Caco-2 (cell line): ENCODE results near the gene SULT1C2. TPM values are rescaled to one million over a fixed set of nuclear protein-coding genes. Genes with fewer than 3 reads are reported as not detected.

Experiments
- BruUV-seq: library from RNA; stranded (reverse); fragments of 400-500 nt; replicated peaks from 2 replicates; lab custom pipeline; 2021; lab: Mats Ljungman, UMichigan
- CTCF ChIA-PET: fragments of 300-600 bp; sonication (Branson Sonifier 250); formaldehyde crosslinking; loops from one replicate; lab custom pipeline; 2022; ENCODE audit warnings: antibody characterized with exemption; lab: Charles Lee
- POLR2A ChIA-PET: fragments of 300-600 bp; sonication (Branson Sonifier 250); formaldehyde crosslinking; loops from one replicate; lab custom pipeline; 2022; ENCODE audit warnings: antibody characterized with exemption; lab: Charles Lee
- DNase-seq, 2 experiments: peaks; one replicate each; pipeline versions ENCODE4 v3.0.0 to v3.0.0-alpha.2; 2020 to 2022
- H3K27me3 ChIP-seq: replicated peaks from 2 replicates; pipeline ENCODE4 v1.6.0; 2011; ENCODE audit warnings: low read length; ENCODE audit not compliant: control insufficient read depth, insufficient read depth
- H3K36me3 ChIP-seq: 2 replicates; pipeline ENCODE4 v1.5.1; 2011; ENCODE audit warnings: low read length; ENCODE audit not compliant: control insufficient read depth, insufficient read depth
- H3K4me1 ChIP-seq: fragments of 250-450 bp; sonication (Bioruptor Pico); 2 replicates; pipeline ENCODE4 v1.5.1; 2020; ENCODE audit warnings: mild to moderate bottlenecking
- H3K4me3 ChIP-seq: 2 replicates; pipeline ENCODE4 v1.5.1; 2011; ENCODE audit warnings: low read depth, mild to moderate bottlenecking, control low read depth, low read length
- H3K9me3 ChIP-seq: fragments of 250-450 bp; sonication (Bioruptor Pico); 2 replicates; pipeline ENCODE4 v1.5.1; 2020; ENCODE audit warnings: mild to moderate bottlenecking, moderate library complexity
- H3K27ac Mint-ChIP-seq: one replicate; pipeline ENCODE4 v1.8.0; 2022; ENCODE audit warnings: mixed read lengths; ENCODE audit not compliant: unreplicated experiment
- H3K27me3 Mint-ChIP-seq: one replicate; pipeline ENCODE4 v1.8.0; 2022; ENCODE audit warnings: mixed read lengths; ENCODE audit not compliant: insufficient read depth, unreplicated experiment
- H3K36me3 Mint-ChIP-seq: one replicate; pipeline ENCODE4 v1.8.0; 2022; ENCODE audit warnings: mild to moderate bottlenecking, mixed read lengths; ENCODE audit not compliant: insufficient read depth, unreplicated experiment
- H3K4me1 Mint-ChIP-seq: one replicate; pipeline ENCODE4 v1.8.0; 2022; ENCODE audit warnings: low read depth, mixed read lengths; ENCODE audit not compliant: unreplicated experiment
- H3K4me3 Mint-ChIP-seq: one replicate; pipeline ENCODE4 v1.8.0; 2022; ENCODE audit warnings: mild to moderate bottlenecking, moderate library complexity, mixed read lengths; ENCODE audit not compliant: unreplicated experiment
- H3K9me3 Mint-ChIP-seq: one replicate; pipeline ENCODE4 v1.8.0; 2022; ENCODE audit warnings: mixed read lengths; ENCODE audit not compliant: unreplicated experiment
- intact Hi-C: fragments of 100-400 bp; cut with micrococcal nuclease; formaldehyde crosslinking; loops from one replicate; pipeline ENCODE4 v1.10.0; 2022; ENCODE audit not compliant: unreplicated experiment
- total RNA-seq: library from RNA; stranded (reverse); gene quantifications from 2 replicates; pipeline ENCODE4 v1.2.3, GENCODE V29; 2022
- TF ChIP-seq, protein P1 (sequence below), 2 experiments: fragments of 200-600 bp in 1 of 2; IDR thresholded peaks; 1 replicate in 1 of 2; 2 replicates in 1 of 2; pipeline versions ENCODE4 v1.5.1 to v1.8.0; 2011 to 2022; ENCODE audit warnings: antibody characterized with exemption in 1 of 2, control low read depth in 1 of 2, inconsistent platforms in 1 of 2, low read depth in 1 of 2, low read length in 1 of 2, mild to moderate bottlenecking in 1 of 2, moderate library complexity in 1 of 2; ENCODE audit not compliant: insufficient read depth in 1 of 2, severe bottlenecking in 1 of 2, unreplicated experiment in 1 of 2

SULT1C2 gene
- total RNA-seq, 1 experiment from 2014 or later, result 0.86 TPM

DNA sequence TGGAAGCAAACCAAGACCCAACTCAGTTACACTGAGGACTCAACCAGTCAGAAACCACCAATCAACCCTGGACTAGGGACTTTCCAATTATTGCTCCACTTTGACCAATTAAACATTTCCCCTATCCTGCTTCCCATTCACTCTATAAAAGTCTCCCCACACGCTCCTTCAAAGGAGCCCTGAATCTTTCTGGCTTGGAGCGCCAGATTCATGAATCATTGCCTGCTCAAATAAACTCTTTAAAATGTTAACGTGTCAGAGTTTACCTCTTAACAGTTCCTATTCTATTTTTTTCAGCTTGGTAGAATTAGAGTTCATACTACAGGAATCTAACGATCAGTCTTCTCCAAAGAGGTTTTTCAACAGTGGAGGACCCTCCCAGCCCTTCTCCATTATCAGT lies 20.7 kb upstream of the SULT1C2 start:
- no peaks in the 10 kb centered on the region; the same call in 1 of the 2 replicates for H3K36me3 ChIP-seq
- ChIA-PET CTCF (no interaction called here), POLR2A (no interaction called here)
- Mint-ChIP-seq H3K9me3 (peaks cover 20% of the 10 kb centered on the region), H3K27ac (no peak overlapping the region), H3K4me3 (no peak overlapping the region), H3K27me3 (no peaks in the 10 kb centered on the region), H3K36me3 (no peaks in the 10 kb centered on the region), H3K4me1 (peaks cover 40% of the 10 kb centered on the region)
- no peak overlapping the region for H3K4me3 ChIP-seq
- intact Hi-C loops, result no loop called here
- no TSS peak for BruUV-seq
- H3K27me3 ChIP-seq, result no peaks in the 10 kb centered on the region
- no peak for DNase-seq
- H3K4me1 ChIP-seq, result peaks cover 15% of the 10 kb centered on the region
- TF ChIP-seq, protein P1, sequence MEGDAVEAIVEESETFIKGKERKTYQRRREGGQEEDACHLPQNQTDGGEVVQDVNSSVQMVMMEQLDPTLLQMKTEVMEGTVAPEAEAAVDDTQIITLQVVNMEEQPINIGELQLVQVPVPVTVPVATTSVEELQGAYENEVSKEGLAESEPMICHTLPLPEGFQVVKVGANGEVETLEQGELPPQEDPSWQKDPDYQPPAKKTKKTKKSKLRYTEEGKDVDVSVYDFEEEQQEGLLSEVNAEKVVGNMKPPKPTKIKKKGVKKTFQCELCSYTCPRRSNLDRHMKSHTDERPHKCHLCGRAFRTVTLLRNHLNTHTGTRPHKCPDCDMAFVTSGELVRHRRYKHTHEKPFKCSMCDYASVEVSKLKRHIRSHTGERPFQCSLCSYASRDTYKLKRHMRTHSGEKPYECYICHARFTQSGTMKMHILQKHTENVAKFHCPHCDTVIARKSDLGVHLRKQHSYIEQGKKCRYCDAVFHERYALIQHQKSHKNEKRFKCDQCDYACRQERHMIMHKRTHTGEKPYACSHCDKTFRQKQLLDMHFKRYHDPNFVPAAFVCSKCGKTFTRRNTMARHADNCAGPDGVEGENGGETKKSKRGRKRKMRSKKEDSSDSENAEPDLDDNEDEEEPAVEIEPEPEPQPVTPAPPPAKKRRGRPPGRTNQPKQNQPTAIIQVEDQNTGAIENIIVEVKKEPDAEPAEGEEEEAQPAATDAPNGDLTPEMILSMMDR (IDR thresholded peaks at IDR 0.05; ENCODE audit: insufficient read depth in 1 of 2, low read depth in 1 of 2, low read length in 1 of 2, severe bottlenecking in 1 of 2, unreplicated experiment in 1 of 2), result no peak
- H3K9me3 ChIP-seq, result no peaks in the 10 kb centered on the region

DNA sequence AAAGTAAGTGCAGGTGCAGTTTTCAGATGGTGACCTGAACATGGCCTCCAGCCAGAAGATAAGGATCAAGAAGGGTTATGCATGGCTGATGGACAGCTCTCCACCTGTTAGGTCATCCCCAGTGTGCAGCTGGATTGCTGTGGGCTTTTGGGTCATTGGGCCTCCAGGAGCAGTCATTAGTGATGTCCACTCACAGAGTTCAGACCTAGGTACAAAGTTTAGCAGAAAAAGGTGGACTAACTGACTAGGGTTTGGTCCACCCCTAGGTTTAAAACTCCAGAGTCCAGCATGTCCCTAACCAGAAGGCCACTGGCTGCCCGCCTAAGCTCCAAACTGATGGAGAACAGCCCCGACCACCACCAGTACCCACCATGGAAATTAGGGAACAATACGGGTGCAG lies 18.3 kb upstream of the SULT1C2 start:
- Histone ChIP-seq H3K4me3 (no peak overlapping the region), H3K4me1 (peaks cover 15% of the 10 kb centered on the region), H3K9me3 (no peaks in the 10 kb centered on the region), H3K27me3 (no peaks in the 10 kb centered on the region), H3K36me3 (no peaks in the 10 kb centered on the region; the same call in 1 of the 2 replicates)
- no peak for DNase-seq
- intact Hi-C loops, result no loop called here
- Mint-ChIP-seq H3K27ac (no peak overlapping the region), H3K4me3 (no peak overlapping the region), H3K27me3 (no peaks in the 10 kb centered on the region), H3K9me3 (peaks cover 16% of the 10 kb centered on the region), H3K4me1 (peaks cover 27% of the 10 kb centered on the region), H3K36me3 (no peaks in the 10 kb centered on the region)
- BruUV-seq, result no TSS peak
- ChIA-PET POLR2A (no interaction called here), CTCF (no interaction called here)
- TF ChIP-seq, protein P1 (IDR thresholded peaks at IDR 0.05; ENCODE audit: insufficient read depth in 1 of 2, low read depth in 1 of 2, low read length in 1 of 2, severe bottlenecking in 1 of 2, unreplicated experiment in 1 of 2), result no peak

DNA sequence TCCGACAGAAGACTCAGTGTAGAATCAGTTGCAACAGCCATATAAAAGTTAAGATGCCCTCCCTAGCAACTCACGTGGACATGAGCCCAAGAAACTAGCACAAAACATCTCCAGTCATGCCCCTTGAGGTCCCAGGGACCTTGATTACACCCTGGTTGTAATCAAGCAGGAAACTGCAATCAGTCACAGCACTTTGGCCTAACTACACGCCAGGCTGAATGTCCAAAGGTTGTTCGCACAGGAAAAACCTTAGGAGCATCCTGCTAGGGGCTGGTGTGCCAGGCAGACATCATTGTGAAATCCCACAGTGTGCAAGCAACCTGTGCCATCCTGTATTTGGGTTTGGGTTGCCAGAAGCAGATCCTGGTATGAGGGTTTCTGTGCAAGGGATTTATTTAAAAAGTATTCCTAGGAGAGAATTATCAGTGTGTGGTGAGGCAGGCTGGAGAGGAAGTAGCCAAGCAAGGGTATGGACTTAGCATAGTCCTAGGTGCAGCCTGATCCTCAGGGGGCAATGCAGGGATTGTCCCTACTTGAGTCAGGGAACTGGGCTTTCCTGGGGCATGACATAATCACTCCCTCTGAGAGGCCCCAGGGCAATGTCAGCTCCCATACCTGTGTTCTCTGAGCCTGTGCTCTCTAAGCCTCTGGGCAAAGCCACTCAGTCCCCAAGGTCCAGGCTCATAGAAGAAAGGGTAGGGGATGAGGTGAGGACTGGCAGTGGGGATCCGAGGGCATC lies 17.8 kb upstream of the SULT1C2 start:
- Mint-ChIP-seq H3K4me3 (no peak overlapping the region), H3K9me3 (peaks cover 11% of the 10 kb centered on the region), H3K27me3 (no peaks in the 10 kb centered on the region), H3K36me3 (no peaks in the 10 kb centered on the region), H3K4me1 (peaks cover 22% of the 10 kb centered on the region), H3K27ac (no peak overlapping the region)
- TF ChIP-seq, protein P1 (IDR thresholded peaks at IDR 0.05; ENCODE audit: insufficient read depth in 1 of 2, low read depth in 1 of 2, low read length in 1 of 2, severe bottlenecking in 1 of 2, unreplicated experiment in 1 of 2), result no peak
- CTCF ChIA-PET, result no interaction called here
- no peak for DNase-seq
- intact Hi-C loops, result no loop called here
- Histone ChIP-seq H3K27me3 (no peaks in the 10 kb centered on the region), H3K9me3 (no peaks in the 10 kb centered on the region), H3K4me1 (peaks cover 9% of the 10 kb centered on the region), H3K4me3 (no peak overlapping the region), H3K36me3 (no peaks in the 10 kb centered on the region; the same call in 1 of the 2 replicates)
- BruUV-seq, result no TSS peak
- POLR2A ChIA-PET, result no interaction called here
